Choroid plexus epithelial cell (primary cell): ENCODE measurements around the gene ABR.

Experiments
- DNase-seq: peaks from one replicate; pipeline ENCODE4 v3.0.0-alpha.2; 2010; ENCODE audit warnings: low read depth
- H3K4me3 ChIP-seq: 2 replicates; pipeline ENCODE4 v1.5.1; 2011; ENCODE audit warnings: low read depth, mild to moderate bottlenecking, control low read depth, low read length, moderate library complexity
- TF ChIP-seq, protein P1 (sequence below): conservative IDR thresholded peaks from 2 replicates; pipeline ENCODE4 v1.5.1; 2011; ENCODE audit warnings: low read depth, mild to moderate bottlenecking, control low read depth, inconsistent platforms, low read length, moderate library complexity

Gene ABR

DNA sequence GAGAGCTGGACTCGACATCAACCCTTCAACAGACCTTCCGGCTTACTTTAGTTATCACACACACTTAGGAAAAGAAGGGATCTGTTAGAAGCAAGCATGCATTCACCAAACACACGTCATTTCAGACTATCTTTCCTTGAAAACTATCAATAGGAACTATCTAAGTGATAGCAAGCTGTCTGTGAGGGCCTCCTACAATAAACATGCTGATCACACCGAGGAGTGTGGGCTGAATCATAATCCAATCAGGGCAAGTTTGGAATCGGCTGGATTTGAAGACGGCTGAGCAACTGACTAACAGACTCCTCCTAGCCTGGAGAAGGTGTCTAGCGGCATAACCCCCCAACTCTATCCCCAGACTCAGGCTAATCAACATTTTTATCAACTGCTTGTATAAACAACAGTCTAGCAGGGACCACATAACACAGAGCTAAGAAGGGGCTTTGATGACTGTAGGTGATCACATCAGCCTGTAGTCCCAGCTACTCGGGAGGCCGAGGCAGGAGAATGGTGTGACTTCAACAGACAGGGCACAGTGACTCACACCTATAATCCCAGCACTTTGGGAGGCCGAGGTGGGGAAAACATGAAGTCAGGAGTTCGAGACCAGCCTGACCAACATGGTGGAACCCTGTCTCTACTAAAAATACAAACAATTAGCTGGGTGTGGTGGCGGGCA is 214.3 kb downstream of the ABR start:
- no peak overlapping the region for H3K4me3 ChIP-seq
- TF ChIP-seq, protein P1, sequence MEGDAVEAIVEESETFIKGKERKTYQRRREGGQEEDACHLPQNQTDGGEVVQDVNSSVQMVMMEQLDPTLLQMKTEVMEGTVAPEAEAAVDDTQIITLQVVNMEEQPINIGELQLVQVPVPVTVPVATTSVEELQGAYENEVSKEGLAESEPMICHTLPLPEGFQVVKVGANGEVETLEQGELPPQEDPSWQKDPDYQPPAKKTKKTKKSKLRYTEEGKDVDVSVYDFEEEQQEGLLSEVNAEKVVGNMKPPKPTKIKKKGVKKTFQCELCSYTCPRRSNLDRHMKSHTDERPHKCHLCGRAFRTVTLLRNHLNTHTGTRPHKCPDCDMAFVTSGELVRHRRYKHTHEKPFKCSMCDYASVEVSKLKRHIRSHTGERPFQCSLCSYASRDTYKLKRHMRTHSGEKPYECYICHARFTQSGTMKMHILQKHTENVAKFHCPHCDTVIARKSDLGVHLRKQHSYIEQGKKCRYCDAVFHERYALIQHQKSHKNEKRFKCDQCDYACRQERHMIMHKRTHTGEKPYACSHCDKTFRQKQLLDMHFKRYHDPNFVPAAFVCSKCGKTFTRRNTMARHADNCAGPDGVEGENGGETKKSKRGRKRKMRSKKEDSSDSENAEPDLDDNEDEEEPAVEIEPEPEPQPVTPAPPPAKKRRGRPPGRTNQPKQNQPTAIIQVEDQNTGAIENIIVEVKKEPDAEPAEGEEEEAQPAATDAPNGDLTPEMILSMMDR = no peak
- DNase-seq = no peak

DNA sequence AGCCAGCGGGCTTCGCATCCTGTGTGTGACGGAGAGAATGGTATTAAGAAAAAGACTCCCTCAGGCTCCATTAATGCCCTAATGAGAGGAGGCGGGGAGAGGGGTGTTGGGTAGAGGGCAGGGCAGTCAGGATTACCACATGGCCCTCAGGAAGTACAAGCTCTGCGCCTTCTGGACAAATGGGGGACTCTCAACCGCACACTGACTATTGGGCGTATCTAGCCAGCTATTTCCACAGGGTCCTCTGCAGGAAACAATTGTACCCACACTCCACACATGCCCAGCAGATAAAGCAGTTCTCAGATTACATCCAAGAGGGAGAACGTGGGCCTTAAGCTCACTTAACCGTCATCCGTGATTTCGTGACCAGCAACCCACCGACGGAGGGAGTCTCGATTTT is 214.9 kb downstream of the ABR start:
- H3K4me3 ChIP-seq = no peak overlapping the region
- TF ChIP-seq, protein P1 = no peak

DNA sequence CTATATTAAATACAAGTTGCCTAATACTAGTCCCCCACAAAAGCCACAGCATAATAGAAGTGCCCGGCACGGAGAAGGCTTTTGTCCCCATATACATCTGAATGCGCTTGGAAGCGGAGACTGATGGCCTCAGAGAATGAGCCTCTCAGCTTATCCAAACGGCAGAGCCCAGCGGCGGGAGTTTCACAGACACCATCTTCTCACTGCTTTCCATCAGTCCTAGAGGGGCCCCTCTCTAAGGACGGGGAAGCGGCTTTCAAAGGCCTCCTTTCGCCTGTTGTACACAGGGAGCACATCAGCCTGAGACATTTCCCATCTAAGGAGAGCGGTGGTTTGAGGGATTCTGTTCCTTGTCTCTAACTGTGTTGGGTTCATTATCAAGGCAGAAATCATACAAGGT is 217.1 kb downstream of the ABR start:
- TF ChIP-seq, protein P1 = no peak

More for the DNA sequence above, 214.9 kb downstream of the ABR start:
- DNase-seq = no peak

GRCh38 chr17:962166-962565 is 217.6 kb downstream of the ABR start:
- no peak overlapping the region for H3K4me3 ChIP-seq
- TF ChIP-seq, protein P1 = no peak
- no peak for DNase-seq

More for the DNA sequence above, 217.1 kb downstream of the ABR start:
- no peak for DNase-seq
- no peak overlapping the region for H3K4me3 ChIP-seq

DNA sequence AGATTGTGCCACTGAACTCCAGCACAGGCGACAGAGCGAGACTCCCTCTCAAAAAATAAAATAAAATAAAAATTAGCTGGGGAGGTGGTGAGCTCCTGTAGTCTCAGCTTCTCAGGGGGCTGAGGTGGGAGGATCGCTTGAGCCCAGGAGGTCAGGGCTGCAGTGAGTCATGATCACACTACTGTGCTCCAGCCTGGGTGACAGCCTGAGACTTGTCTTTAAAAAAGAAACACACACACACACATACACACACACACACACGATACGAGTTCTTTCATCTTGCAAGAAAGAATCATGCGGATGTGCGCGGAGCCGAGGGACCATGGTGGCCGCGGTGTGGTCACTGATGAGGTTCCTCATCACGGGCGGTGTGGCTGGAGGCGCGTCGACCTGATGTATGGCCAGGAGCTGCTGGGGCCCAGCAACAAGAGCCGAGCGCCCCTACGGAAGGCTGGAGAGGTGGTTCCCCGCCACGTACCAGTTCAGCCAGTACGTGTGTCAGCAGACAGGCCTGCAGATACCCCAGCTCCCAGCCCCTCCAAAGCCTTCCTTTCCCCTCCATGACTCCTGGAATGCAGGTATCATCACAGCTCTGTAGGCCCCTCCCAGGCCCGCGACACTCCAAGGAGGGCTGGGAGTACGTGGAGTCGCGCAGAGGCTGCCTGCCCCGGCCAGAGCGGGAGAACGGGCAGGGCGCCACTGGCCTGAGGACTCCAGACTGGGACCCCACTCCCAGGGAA is 220.9 kb downstream of the ABR start:
- TF ChIP-seq, protein P1 = no peak
- H3K4me3 ChIP-seq = no peak overlapping the region
- DNase-seq = peak; percentile 25

- H3K4me3 ChIP-seq = no peak overlapping the region
- no peak for DNase-seq
- TF ChIP-seq, protein P1 = no peak
Observed at GRCh38 chr17:957856-958421, 221.8 kb downstream of the ABR start.
